H1 (cell line): ENCODE data around the gene SP8. TPM values are rescaled to one million over a fixed set of nuclear protein-coding genes. Genes with fewer than 3 reads are reported as not detected.

Experiments used
- CTCF ChIA-PET: fragments of 300-600 bp; sonication (Branson Sonifier 250); formaldehyde crosslinking; loops from one replicate; lab custom pipeline; 2021; ENCODE audit not compliant: partially characterized antibody; lab: Charles Lee
- POLR2A ChIA-PET: fragments of 300-600 bp; sonication (Branson Sonifier 250); formaldehyde crosslinking; loops from one replicate; lab custom pipeline; 2021; ENCODE audit warnings: inconsistent platforms; ENCODE audit not compliant: partially characterized antibody; lab: Charles Lee
- DNase-seq, 2 experiments: peaks; one replicate each; pipeline versions ENCODE4 v3.0.0 to v3.0.0-alpha.2; 2010 to 2022; ENCODE audit warnings: low spot score in 2 of 2, low read depth in 1 of 2, mixed read lengths in 1 of 2
- FAIRE-seq: peaks from 2 replicates; lab custom pipeline; 2011; peaks lifted over from hg19 to GRCh38; lab: Jason Lieb, UNC
- H2AFZ ChIP-seq: 2 replicates; pipeline ENCODE4 v1.8.1; 2012; ENCODE audit warnings: low read length, inconsistent platforms
- H2AK5ac ChIP-seq: 2 replicates; pipeline ENCODE4 v1.6.1; 2013; ENCODE audit warnings: low read depth, low read length
- H2BK120ac ChIP-seq: replicated peaks from 2 replicates; pipeline ENCODE3; 2013; ENCODE audit warnings: low read depth, low read length, inconsistent platforms
- H2BK12ac ChIP-seq: 2 replicates; pipeline ENCODE4 v1.6.1; 2013; ENCODE audit warnings: low read depth, low read length
- H2BK15ac ChIP-seq: 2 replicates; pipeline ENCODE4 v1.6.1; 2013; ENCODE audit warnings: low read length
- H2BK20ac ChIP-seq: 2 replicates; pipeline ENCODE4 v1.6.1; 2013; ENCODE audit warnings: low read length
- H2BK5ac ChIP-seq: 2 replicates; pipeline ENCODE4 v1.6.1; 2013; ENCODE audit warnings: low read depth, low read length
- H3K14ac ChIP-seq: 2 replicates; pipeline ENCODE4 v1.6.1; 2013; ENCODE audit warnings: inconsistent platforms; ENCODE audit not compliant: insufficient read length
- H3K18ac ChIP-seq: 2 replicates; pipeline ENCODE4 v1.6.1; 2013; ENCODE audit warnings: low read length; ENCODE audit errors: extremely low read depth
- H3K23ac ChIP-seq: 2 replicates; pipeline ENCODE4 v1.6.1; 2013; ENCODE audit warnings: inconsistent platforms; ENCODE audit not compliant: insufficient read length
- H3K23me2 ChIP-seq: 2 replicates; pipeline ENCODE4 v1.6.1; 2013; ENCODE audit warnings: low read depth, low read length
- H3K27ac ChIP-seq: 2 replicates; pipeline ENCODE4 v1.6.1; 2011; ENCODE audit warnings: low read depth, low read length, inconsistent platforms
- H3K27me3 ChIP-seq, 4 experiments: replicated peaks in 1 of 4; 1 replicate in 1 of 4; 2 replicates in 3 of 4; pipeline versions ENCODE4 v1.6.1 to v1.8.1; 2011 to 2013; ENCODE audit warnings: low read length in 3 of 4, mild to moderate bottlenecking in 3 of 4, inconsistent platforms in 2 of 4, mixed read lengths in 2 of 4, moderate library complexity in 1 of 4; ENCODE audit not compliant: control insufficient read depth in 3 of 4, insufficient read depth in 3 of 4; ENCODE audit errors: extremely low read depth in 1 of 4
- H3K36me3 ChIP-seq, 4 experiments: 2 replicates each; pipeline versions ENCODE4 v1.6.1 to v1.8.1; 2011 to 2013; ENCODE audit warnings: mild to moderate bottlenecking in 4 of 4, low read length in 3 of 4, moderate library complexity in 2 of 4, control low read depth in 1 of 4, inconsistent platforms in 1 of 4; ENCODE audit not compliant: insufficient read depth in 4 of 4, control insufficient read depth in 2 of 4
- H3K4ac ChIP-seq: replicated peaks from 2 replicates; pipeline ENCODE3; 2013; ENCODE audit warnings: low read length, low read depth, mixed read lengths, inconsistent platforms; ENCODE audit not compliant: insufficient read length
- H3K4me1 ChIP-seq, 4 experiments: replicated peaks in 1 of 4; 1 replicate in 1 of 4; 2 replicates in 3 of 4; pipeline versions ENCODE4 v1.6.1 to v1.8.1; 2011 to 2013; ENCODE audit warnings: low read length in 3 of 4, inconsistent platforms in 2 of 4, mixed read lengths in 1 of 4; ENCODE audit not compliant: insufficient read depth in 4 of 4, control insufficient read depth in 3 of 4
- H3K4me2 ChIP-seq, 2 experiments: 2 replicates each; pipeline versions ENCODE4 v1.6.1 to v1.8.1; 2011 to 2013; ENCODE audit warnings: low read depth in 2 of 2, low read length in 2 of 2, control low read depth in 1 of 2, inconsistent platforms in 1 of 2, mild to moderate bottlenecking in 1 of 2; ENCODE audit not compliant: insufficient read depth in 1 of 2
- H3K4me3 ChIP-seq, 4 experiments: fragments of 200-600, 300-600 bp in 1 of 4; sonication (generic), shearing (Covaris generic), sonication (Bioruptor Twin) in 1 of 4; 2 replicates each; pipeline versions ENCODE4 v1.5.1 to v1.8.1; 2011 to 2016; ENCODE audit warnings: low read length in 4 of 4, low read depth in 3 of 4, control low read depth in 2 of 4, inconsistent platforms in 2 of 4, mild to moderate bottlenecking in 2 of 4, mixed read lengths in 1 of 4, moderate library complexity in 1 of 4; ENCODE audit not compliant: insufficient read depth in 2 of 4; ENCODE audit errors: extremely low read depth in 1 of 4
- H3K56ac ChIP-seq: replicated peaks from 2 replicates; pipeline ENCODE3; 2013; ENCODE audit warnings: low read depth, mild to moderate bottlenecking, mixed read lengths, low read length, inconsistent platforms; ENCODE audit not compliant: insufficient read length
- H3K79me1 ChIP-seq: 2 replicates; pipeline ENCODE4 v1.6.1; 2013; ENCODE audit warnings: low read depth, low read length, control low read depth
- H3K79me2 ChIP-seq, 2 experiments: 2 replicates each; pipeline versions ENCODE4 v1.6.1 to v1.8.1; 2012 to 2013; ENCODE audit warnings: low read length in 2 of 2, mild to moderate bottlenecking in 2 of 2, inconsistent platforms in 1 of 2; ENCODE audit not compliant: insufficient read depth in 2 of 2, control insufficient read depth in 1 of 2
- H3K9ac ChIP-seq, 4 experiments: replicated peaks in 1 of 4; 1 replicate in 1 of 4; 2 replicates in 3 of 4; pipeline versions ENCODE4 v1.6.1 to v1.8.1; 2011 to 2013; ENCODE audit warnings: low read depth in 3 of 4, low read length in 3 of 4, control low read depth in 2 of 4, mild to moderate bottlenecking in 2 of 4, moderate library complexity in 2 of 4, inconsistent platforms in 1 of 4; ENCODE audit errors: extremely low read depth in 1 of 4
- H3K9me3 ChIP-seq, 2 experiments: 2 replicates each; pipeline versions ENCODE4 v1.6.1 to v1.8.1; 2012 to 2013; ENCODE audit warnings: mild to moderate bottlenecking in 2 of 2, moderate library complexity in 2 of 2, control low read depth in 1 of 2, inconsistent platforms in 1 of 2, low read depth in 1 of 2, low read length in 1 of 2, mixed read lengths in 1 of 2; ENCODE audit not compliant: insufficient read depth in 2 of 2
- H4K20me1 ChIP-seq, 2 experiments: replicated peaks in 1 of 2; 2 replicates each; pipeline versions ENCODE3 to v1.8.1; 2011 to 2013; ENCODE audit warnings: inconsistent platforms in 2 of 2, low read length in 2 of 2, mild to moderate bottlenecking in 1 of 2; ENCODE audit not compliant: insufficient read depth in 2 of 2, control insufficient read depth in 1 of 2
- H4K5ac ChIP-seq: 2 replicates; pipeline ENCODE4 v1.6.1; 2013; ENCODE audit warnings: low read length, low read depth, mixed read lengths, inconsistent platforms; ENCODE audit not compliant: insufficient read length
- H4K8ac ChIP-seq: 2 replicates; pipeline ENCODE4 v1.8.0; 2013; ENCODE audit warnings: mild to moderate bottlenecking, moderate library complexity, low read length, inconsistent platforms; ENCODE audit not compliant: insufficient read depth; ENCODE audit errors: extremely low read depth
- H4K91ac ChIP-seq: replicated peaks from 2 replicates; pipeline ENCODE3; 2013; ENCODE audit warnings: low read length, mixed read lengths, inconsistent platforms; ENCODE audit not compliant: insufficient read length
- POLR2AphosphoS5 ChIP-seq: IDR thresholded peaks from 2 replicates; pipeline ENCODE4 v1.6.1; 2011; ENCODE audit warnings: low read depth, low read length
- RNF2 ChIP-seq: fragments of 200-900, 300-1000 bp; sonication (generic); IDR thresholded peaks from 2 replicates; pipeline ENCODE4 v1.7.1; 2016; ENCODE audit warnings: borderline replicate concordance, low read depth, mild to moderate bottlenecking, antibody characterized with exemption, low read length; ENCODE audit not compliant: poor library complexity, severe bottlenecking; ENCODE audit errors: missing control alignments
- WGBS, 2 experiments: shearing (Covaris generic) in 1 of 2; methylation state at CpG; one replicate each; pipeline versions ENCODE4 v1.1.6 to v1.1.7; 2013 to 2015; ENCODE audit warnings: low lambda C conversion rate in 2 of 2, mixed read lengths in 2 of 2, inconsistent platforms in 1 of 2, low coverage in 1 of 2, missing lambda C conversion rate in 1 of 2; ENCODE audit not compliant: insufficient replicate concordance in 2 of 2, insufficient coverage in 1 of 2, insufficient read length in 1 of 2; ENCODE audit errors: extremely low coverage in 1 of 2, missing lambda C conversion rate in 1 of 2; 5-methylcytosine and 5-hydroxymethylcytosine counted together
- polyA plus RNA-seq, 7 experiments: library from polyadenylated mRNA; depleted of rRNA in 3 of 7; stranded (reverse) in 5 of 7; unstranded in 2 of 7; fragments of >200 nt in 5 of 7; fragments of 200-250 nt in 2 of 7; gene quantifications; 1 replicate in 5 of 7; 2 replicates in 1 of 7; 4 replicates in 1 of 7; pipeline versions ENCODE4 v1.2.1 to v1.2.3, GENCODE V29; 2011 to 2013; ENCODE audit warnings: missing spikeins in 2 of 7, mixed read lengths in 2 of 7
- total RNA-seq: library from RNA; stranded (reverse); fragmentation: NEBNext Ultra II Directional; extraction: Animal tissue kit (Norgen Biotek cat#: 25700); gene quantifications from 2 replicates; pipeline ENCODE4 v1.2.1, GENCODE V29; 2021

Gene SP8
- total and polyA plus RNA-seq, 2 of the 8 experiments (the other 6 are each of a cell fraction or from before 2014, with no cell fraction given) = 11.3 to 12.0 TPM

GRCh38 chr7:20794676-20795075 is 8.0 kb upstream of the SP8 start:
- Histone ChIP-seq H3K4ac (no peak overlapping the region), H4K91ac (no peak overlapping the region), H4K8ac (no peak overlapping the region), H3K79me1 (no peaks in the 10 kb centered on the region), H2BK5ac (no peak overlapping the region), H3K9ac (no peak overlapping the region), H2BK20ac (0 out of 2 replicates have a peak overlapping the region, but pooled peaks have one; percentile 23), H3K56ac (no peak overlapping the region), H4K5ac (no peak overlapping the region), H3K4me2 (peak overlapping the region; percentile 64 to 99), H3K4me1 (peaks cover 12 to 29% (median 23%) of the 10 kb centered on the region in 4 experiments; a peak in 6 of 7 replicates), H3K79me2 (peaks cover 0 to 9% of the 10 kb centered on the region in 2 experiments; a peak in 2 of 4 replicates), H3K9me3 (no peaks in the 10 kb centered on the region), H2AK5ac (no peak overlapping the region), H2BK120ac (no peak overlapping the region), H3K18ac (peak overlapping the region; percentile 66; the same call in 1 of the 2 replicates), H3K36me3 (no peaks in the 10 kb centered on the region), H3K23me2 (peaks cover 20% of the 10 kb centered on the region), H4K20me1 (no peaks in the 10 kb centered on the region), H3K23ac (no peak overlapping the region), H3K27me3 (peaks cover 14 to 55% (median 40%) of the 10 kb centered on the region in 4 experiments), H3K4me3 (peak overlapping the region in 1 of 4 experiments; percentile 56; a peak in 2 of 8 replicates), H3K27ac (no peak overlapping the region), H2BK12ac (no peak overlapping the region), H2BK15ac (no peak overlapping the region), H2AFZ (no peak overlapping the region), H3K14ac (no peak overlapping the region)
- no peak for TF ChIP-seq POLR2AphosphoS5
- TF ChIP-seq RNF2 = peak; percentile 50
- FAIRE-seq (no peak), DNase-seq (no peak)
- POLR2A ChIA-PET = interaction anchor here (1.0 to 16.7 kb wide), 2 partner anchors 13 to 38 kb away, joined by 3 to 192 read pairs; partner anchors contain the start of gene SP8
- CTCF ChIA-PET = interaction anchor here (0.8 to 5.9 kb wide), 2 partner anchors 13 to 18 kb away, joined by 3 to 48 read pairs; no protein-coding TSS in a partner anchor
- 5% methylated on average over 13 of the region's 13 CpGs; no CpG with 5 or more reads in 1 of the 2 experiments for WGBS, 2 experiments
